WTC11 (cell line): ENCODE measurements around the gene CTCF. TPM values are rescaled to one million over a fixed set of nuclear protein-coding genes. Genes with fewer than 3 reads are reported as not detected.

Source experiments
- ATAC-seq: fragments of 200-7000 bp; cut with Tn5 transposase; 2 replicates; pipeline ENCODE4 v1.10.0; 2021; ENCODE audit warnings: mild to moderate bottlenecking, moderate library complexity
- CTCF ChIA-PET: fragments of 300-600 bp; sonication (Branson Sonifier 250); formaldehyde crosslinking; loops from one replicate; lab custom pipeline; 2021; ENCODE audit warnings: antibody characterized with exemption; lab: Charles Lee
- POLR2A ChIA-PET: fragments of 350-600 bp; sonication (Branson Sonifier 250); formaldehyde crosslinking; loops from one replicate; lab custom pipeline; 2021; ENCODE audit warnings: antibody characterized with exemption; lab: Charles Lee
- DNase-seq: peaks from one replicate; pipeline ENCODE4 v3.0.0; 2021; ENCODE audit warnings: low spot score
- H3K27ac Mint-ChIP-seq: 2 replicates; pipeline ENCODE4 v1.8.0; 2021; ENCODE audit warnings: mixed read lengths
- H3K27me3 Mint-ChIP-seq: 2 replicates; pipeline ENCODE4 v1.8.0; 2021; ENCODE audit warnings: low read depth, mild to moderate bottlenecking, moderate library complexity, mixed read lengths
- H3K36me3 Mint-ChIP-seq: 2 replicates; pipeline ENCODE4 v1.8.0; 2021; ENCODE audit warnings: mixed read lengths
- H3K4me1 Mint-ChIP-seq: 2 replicates; pipeline ENCODE4 v1.8.0; 2022; ENCODE audit warnings: mixed read lengths
- H3K4me3 Mint-ChIP-seq: 2 replicates; pipeline ENCODE4 v1.8.0; 2021; ENCODE audit warnings: mild to moderate bottlenecking, moderate library complexity, mixed read lengths
- H3K9me3 Mint-ChIP-seq: 2 replicates; pipeline ENCODE4 v1.8.0; 2021; ENCODE audit warnings: mixed read lengths
- ATF1 ChIP-seq: sonication (generic); formaldehyde crosslinking; IDR thresholded peaks from 2 replicates; pipeline ENCODE4 v1.8.1; 2023; ENCODE audit warnings: mild to moderate bottlenecking, moderate library complexity, missing genetic modification reagents
- CDX4 ChIP-seq: fragments of 250-450 bp; sonication (Bioruptor Pico); IDR thresholded peaks from 2 replicates; pipeline ENCODE4 v1.9.0; 2021; ENCODE audit warnings: moderate library complexity, mild to moderate bottlenecking, inconsistent platforms, borderline replicate concordance
- CREM ChIP-seq: sonication (generic); formaldehyde crosslinking; IDR thresholded peaks from 2 replicates; pipeline ENCODE4 v1.8.1; 2022; ENCODE audit warnings: mild to moderate bottlenecking, missing genetic modification reagents, moderate library complexity
- E2F4 ChIP-seq: sonication (generic); formaldehyde crosslinking; IDR thresholded peaks from 2 replicates; pipeline ENCODE4 v1.8.1; 2022; ENCODE audit warnings: low read depth, mild to moderate bottlenecking, moderate library complexity, missing genetic modification reagents, borderline replicate concordance
- ESRRA ChIP-seq: sonication (generic); formaldehyde crosslinking; IDR thresholded peaks from 2 replicates; pipeline ENCODE4 v1.8.1; 2022; ENCODE audit warnings: mild to moderate bottlenecking, missing genetic modification reagents, borderline replicate concordance
- FOXK1 ChIP-seq: sonication (generic); formaldehyde crosslinking; IDR thresholded peaks from 2 replicates; pipeline ENCODE4 v1.8.0; 2022; ENCODE audit warnings: mild to moderate bottlenecking, moderate library complexity, missing genetic modification reagents
- FOXP1 ChIP-seq: sonication (generic); formaldehyde crosslinking; IDR thresholded peaks from 2 replicates; pipeline ENCODE4 v1.8.0; 2022; ENCODE audit warnings: missing genetic modification reagents, mild to moderate bottlenecking, moderate library complexity, borderline replicate concordance
- HMGA2 ChIP-seq: fragments of 250-450 bp; sonication (Bioruptor Pico); IDR thresholded peaks from 2 replicates; pipeline ENCODE4 v1.4.0; 2021; ENCODE audit warnings: mild to moderate bottlenecking, moderate library complexity
- HMGXB4 ChIP-seq: sonication (generic); formaldehyde crosslinking; IDR thresholded peaks from 2 replicates; pipeline ENCODE4 v1.8.1; 2023; ENCODE audit warnings: mild to moderate bottlenecking, moderate library complexity, missing genetic modification reagents
- KAT7 ChIP-seq: sonication (generic); formaldehyde crosslinking; IDR thresholded peaks from 2 replicates; pipeline ENCODE4 v1.8.1; 2023; ENCODE audit warnings: missing genetic modification reagents, mild to moderate bottlenecking, borderline replicate concordance
- NFE2L1 ChIP-seq: sonication (generic); formaldehyde crosslinking; IDR thresholded peaks from 2 replicates; pipeline ENCODE4 v1.8.1; 2023; ENCODE audit warnings: missing genetic modification reagents
- NR2C2 ChIP-seq: sonication (generic); formaldehyde crosslinking; IDR thresholded peaks from 2 replicates; pipeline ENCODE4 v1.8.0; 2022; ENCODE audit warnings: mild to moderate bottlenecking, missing genetic modification reagents
- ZNF138 ChIP-seq: sonication (generic); formaldehyde crosslinking; conservative IDR thresholded peaks from 2 replicates; pipeline ENCODE4 v1.8.1; 2022; ENCODE audit warnings: mild to moderate bottlenecking, moderate library complexity, missing genetic modification reagents
- ZNF219 ChIP-seq: sonication (generic); formaldehyde crosslinking; IDR thresholded peaks from 2 replicates; pipeline ENCODE4 v1.8.0; 2023; ENCODE audit warnings: missing genetic modification reagents, mild to moderate bottlenecking, borderline replicate concordance
- ZNF263 ChIP-seq: sonication (generic); formaldehyde crosslinking; IDR thresholded peaks from 2 replicates; pipeline ENCODE4 v1.8.1; 2022; ENCODE audit warnings: low read depth, mild to moderate bottlenecking, moderate library complexity, missing genetic modification reagents
- ZNF317 ChIP-seq: sonication (generic); formaldehyde crosslinking; IDR thresholded peaks from 2 replicates; pipeline ENCODE4 v1.8.1; 2023; ENCODE audit warnings: low read depth, mild to moderate bottlenecking, moderate library complexity, missing genetic modification reagents, borderline replicate concordance
- total RNA-seq: library from RNA; stranded (reverse); gene quantifications from 3 replicates; pipeline ENCODE4 v1.2.3, GENCODE V29; 2021
- TF ChIP-seq, protein P1 (sequence below): fragments of 250-450 bp; sonication (Bioruptor Pico); IDR thresholded peaks from 2 replicates; pipeline ENCODE4 v1.9.0; 2021; ENCODE audit warnings: mild to moderate bottlenecking

Gene CTCF
- total RNA-seq, 1 experiment from 2014 or later: 55.4 TPM

- TF ChIP-seq KAT7 (CRISPR knock-in tag) (0 out of 2 replicates have a peak, but pooled peaks have one; percentile 23), ZNF138 (CRISPR knock-in tag) (peak; percentile 86; the same call in 1 of the 2 replicates), ZNF219 (CRISPR knock-in tag) (peak; percentile 64; the same call in 1 of the 2 replicates), FOXP1 (CRISPR knock-in tag) (no peak), FOXK1 (CRISPR knock-in tag) (0 out of 2 replicates have a peak, but pooled peaks have one; percentile 2)
These were observed 98.9 kb downstream of the CTCF start (continued) for GRCh38 chr16:67661101-67661761.

DNA sequence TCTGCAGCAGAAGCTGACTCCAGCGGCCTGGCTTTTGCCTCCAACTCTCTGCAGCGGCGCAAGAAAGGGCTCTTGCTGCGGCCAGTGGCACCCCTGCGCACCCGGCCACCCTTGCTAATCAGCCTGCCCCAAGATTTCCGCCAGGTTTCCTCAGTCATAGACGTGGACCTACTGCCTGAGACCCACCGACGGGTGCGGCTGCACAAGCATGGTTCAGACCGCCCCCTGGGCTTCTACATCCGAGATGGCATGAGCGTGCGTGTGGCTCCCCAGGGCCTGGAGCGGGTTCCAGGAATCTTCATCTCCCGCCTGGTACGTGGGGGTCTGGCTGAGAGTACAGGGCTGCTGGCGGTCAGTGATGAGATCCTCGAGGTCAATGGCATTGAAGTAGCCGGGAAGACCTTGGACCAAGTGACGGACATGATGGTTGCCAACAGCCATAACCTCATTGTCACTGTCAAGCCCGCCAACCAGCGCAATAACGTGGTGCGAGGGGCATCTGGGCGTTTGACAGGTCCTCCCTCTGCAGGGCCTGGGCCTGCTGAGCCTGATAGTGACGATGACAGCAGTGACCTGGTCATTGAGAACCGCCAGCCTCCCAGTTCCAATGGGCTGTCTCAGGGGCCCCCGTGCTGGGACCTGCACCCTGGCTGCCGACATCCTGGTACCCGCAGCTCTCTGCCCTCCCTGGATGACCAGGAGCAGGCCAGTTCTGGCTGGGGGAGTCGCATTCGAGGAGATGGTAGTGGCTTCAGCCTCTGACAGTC lies 99.7 kb downstream of the CTCF start:
- no peak for DNase-seq
- Mint-ChIP-seq H3K4me1 (peaks cover 23% of the 10 kb centered on the region), H3K4me3 (peak overlapping the region; percentile 91), H3K9me3 (no peaks in the 10 kb centered on the region), H3K27ac (no peak overlapping the region), H3K36me3 (no peaks in the 10 kb centered on the region), H3K27me3 (peaks cover 4% of the 10 kb centered on the region)
- POLR2A ChIA-PET: interaction anchor here (1.3 to 2.5 kb wide), 2 partner anchors 14 to 99 kb away, joined by 3 to 9 read pairs; no protein-coding TSS in a partner anchor
- ATAC-seq: no peak
- TF ChIP-seq E2F4: no peak
- TF ChIP-seq CDX4 (CRISPR knock-in tag): no peak
- no peak for TF ChIP-seq NFE2L1 (CRISPR knock-in tag)
- TF ChIP-seq, protein P1, sequence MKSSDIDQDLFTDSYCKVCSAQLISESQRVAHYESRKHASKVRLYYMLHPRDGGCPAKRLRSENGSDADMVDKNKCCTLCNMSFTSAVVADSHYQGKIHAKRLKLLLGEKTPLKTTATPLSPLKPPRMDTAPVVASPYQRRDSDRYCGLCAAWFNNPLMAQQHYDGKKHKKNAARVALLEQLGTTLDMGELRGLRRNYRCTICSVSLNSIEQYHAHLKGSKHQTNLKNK (CRISPR knock-in tag): no peak
- no peak for TF ChIP-seq ZNF263 (CRISPR knock-in tag)
- CTCF ChIA-PET: interaction anchor here (1.2 to 10.3 kb wide), 11 partner anchors 10 to 171 kb away, joined by 4 to 137 read pairs (median 17); partner anchors contain the start of genes CARMIL2, GFOD2, RANBP10 and TSNAXIP1

- H3K36me3 Mint-ChIP-seq: no peaks in the 10 kb centered on the region
- H3K4me1 Mint-ChIP-seq: peaks cover 26% of the 10 kb centered on the region
- ChIA-PET POLR2A (interaction anchor here (1.3 kb wide), 1 partner anchor 100 kb away, joined by 3 read pairs; no protein-coding TSS in a partner anchor), CTCF (interaction anchor here (0.7 to 10.3 kb wide), 33 partner anchors 8 to 281 kb away, joined by 3 to 137 read pairs (median 5); partner anchors contain the start of genes ATP6V0D1, CARMIL2, CTCF and EDC4)
- DNase-seq: no peak
- peaks cover 6% of the 10 kb centered on the region for H3K27me3 Mint-ChIP-seq
- no peak for TF ChIP-seq HMGA2 (CRISPR knock-in tag)
- TF ChIP-seq ZNF317: no peak
- TF ChIP-seq ATF1 (CRISPR knock-in tag): 0 out of 2 replicates have a peak, but pooled peaks have one; percentile 12
- no peaks in the 10 kb centered on the region for H3K9me3 Mint-ChIP-seq
- peak overlapping the region; percentile 43; the same call in 1 of the 2 replicates for H3K4me3 Mint-ChIP-seq
- H3K27ac Mint-ChIP-seq: no peak overlapping the region
- ATAC-seq: no peak
These were observed 100.3 kb downstream of the CTCF start for GRCh38 chr16:67662653-67663010.

GRCh38 chr16:67663151-67663876 lies 101.0 kb downstream of the CTCF start:
- no peak overlapping the region for H3K27ac Mint-ChIP-seq
- H3K4me1 Mint-ChIP-seq: peaks cover 26% of the 10 kb centered on the region
- peaks cover 6% of the 10 kb centered on the region for H3K27me3 Mint-ChIP-seq
- no peak for TF ChIP-seq NR2C2 (CRISPR knock-in tag)
- no peak for TF ChIP-seq ZNF219 (CRISPR knock-in tag)
- TF ChIP-seq HMGXB4 (CRISPR knock-in tag): 0 out of 2 replicates have a peak, but pooled peaks have one; percentile 4
- TF ChIP-seq CREM (CRISPR knock-in tag): 0 out of 2 replicates have a peak, but pooled peaks have one; percentile 21
- 0 out of 2 replicates have a peak, but pooled peaks have one; percentile 25 for TF ChIP-seq ESRRA
- DNase-seq (peak; percentile 81), ATAC-seq (peak; percentile 1; the same call in 1 of the 2 replicates)
- H3K4me3 Mint-ChIP-seq: peak overlapping the region; percentile 43; the same call in 1 of the 2 replicates
- ChIA-PET CTCF (interaction anchor here (0.6 to 10.3 kb wide), 39 partner anchors 9 to 421 kb away, joined by 3 to 137 read pairs (median 4); partner anchors contain the start of genes ATP6V0D1, CARMIL2, CTCF and DDX28), POLR2A (interaction anchor here (0.7 to 1.3 kb wide), 2 partner anchors 100 to 124 kb away, joined by 3 read pairs; no protein-coding TSS in a partner anchor)
- H3K36me3 Mint-ChIP-seq: no peaks in the 10 kb centered on the region
- H3K9me3 Mint-ChIP-seq: no peaks in the 10 kb centered on the region
